HG03064 (cell line): ENCODE results near the gene BZW2.

Experiments used
- ATAC-seq: cut with Tn5 transposase; IDR thresholded peaks from one replicate; pipeline ENCODE4 v1.9.1; 2021; ENCODE audit warnings: low read depth; ENCODE audit not compliant: unreplicated experiment

BZW2 gene

DNA sequence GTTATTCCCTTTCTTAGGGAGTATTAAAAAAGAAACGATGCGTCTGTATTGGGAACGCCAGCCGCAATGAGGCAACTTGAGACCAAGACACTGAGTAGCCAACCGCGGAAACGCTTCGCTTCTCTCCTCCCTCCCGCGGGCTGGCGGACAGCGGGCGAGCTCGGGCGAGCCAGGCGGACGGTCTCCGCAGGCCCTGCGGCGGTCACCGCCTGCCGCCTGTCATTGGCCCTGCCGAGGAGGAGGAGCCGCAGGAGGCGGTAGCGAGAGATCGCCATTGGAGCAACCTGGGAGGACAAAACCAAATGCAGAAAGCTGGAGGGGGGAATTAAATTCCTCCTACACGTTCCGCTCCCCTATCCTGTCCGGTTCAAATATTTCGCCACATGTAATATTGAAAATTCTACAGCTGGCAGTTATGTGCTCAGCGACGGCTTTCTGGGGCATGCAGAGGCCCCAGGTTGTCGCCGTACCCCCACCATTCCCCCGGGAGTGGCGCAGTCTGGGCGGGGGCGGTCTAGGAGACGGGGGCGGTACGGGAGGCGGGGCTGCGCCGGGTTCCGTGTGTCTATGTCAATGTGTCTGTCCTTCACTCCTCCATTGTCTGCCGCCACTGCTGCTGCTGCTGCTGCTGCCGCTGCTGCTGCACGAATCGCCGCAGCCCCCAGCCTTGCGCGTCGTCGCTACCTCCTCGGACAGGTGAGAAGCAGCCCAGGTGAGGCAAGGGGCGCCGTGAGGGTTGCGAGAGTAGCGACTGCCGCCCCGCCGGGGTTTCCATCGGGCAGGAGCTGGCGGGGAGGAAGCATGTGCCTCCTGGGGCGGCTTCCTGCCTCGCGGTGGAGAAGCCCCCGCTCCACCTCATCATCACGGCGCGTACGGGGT, at the start of gene BZW2, which contains the start of gene ANKMY2:
Gene BZW2 (plus strand): TSS at position 589 of the 879 bp plus-strand sequence. CDS start 19,263 bp downstream, outside the sequence.
Gene ANKMY2 (minus strand): TSS at position 162 of the 879 bp plus-strand sequence. CDS start 181 bp downstream, outside the sequence.
- ATAC-seq: peak; percentile 95

DNA sequence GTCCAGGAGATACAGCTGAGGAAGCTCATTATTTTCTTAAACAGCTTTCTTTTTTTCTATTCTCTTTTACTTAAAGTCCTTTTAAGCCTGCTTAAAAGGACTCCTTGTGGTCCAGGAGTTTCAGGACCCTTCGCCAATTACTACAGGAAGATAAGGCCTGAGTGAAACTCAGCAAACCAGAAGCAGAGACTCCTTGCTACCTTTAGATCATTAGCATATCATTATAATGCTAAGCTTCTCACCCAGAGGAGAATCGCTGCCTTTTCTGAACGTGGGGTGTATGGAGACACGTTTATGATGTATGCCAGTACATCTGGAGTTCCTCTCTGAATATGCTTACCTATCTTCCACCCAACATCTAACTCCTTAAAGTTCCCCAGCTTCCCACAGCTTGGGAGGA, 48.0 kb upstream of the BZW2 start:
- ATAC-seq: no peak

DNA sequence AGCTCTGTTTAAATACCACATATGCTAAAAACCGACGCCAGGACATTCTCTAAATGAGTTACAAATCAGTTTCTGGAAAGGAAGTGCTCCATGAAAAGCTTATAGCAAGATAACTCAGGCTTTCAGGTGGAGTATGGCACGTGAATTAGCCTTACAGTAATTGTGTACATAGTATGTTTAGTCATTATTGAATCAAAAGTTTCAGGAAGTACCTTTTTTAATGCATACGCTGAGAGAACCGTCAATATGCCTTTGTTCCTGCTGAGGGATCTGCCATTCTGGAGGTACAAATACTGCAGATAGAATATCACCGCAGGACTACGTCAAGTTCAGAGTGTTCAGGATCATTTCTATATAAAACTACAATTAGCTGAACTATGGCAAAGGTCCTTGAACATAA, 46.1 kb upstream of the BZW2 start:
- ATAC-seq: no peak

DNA sequence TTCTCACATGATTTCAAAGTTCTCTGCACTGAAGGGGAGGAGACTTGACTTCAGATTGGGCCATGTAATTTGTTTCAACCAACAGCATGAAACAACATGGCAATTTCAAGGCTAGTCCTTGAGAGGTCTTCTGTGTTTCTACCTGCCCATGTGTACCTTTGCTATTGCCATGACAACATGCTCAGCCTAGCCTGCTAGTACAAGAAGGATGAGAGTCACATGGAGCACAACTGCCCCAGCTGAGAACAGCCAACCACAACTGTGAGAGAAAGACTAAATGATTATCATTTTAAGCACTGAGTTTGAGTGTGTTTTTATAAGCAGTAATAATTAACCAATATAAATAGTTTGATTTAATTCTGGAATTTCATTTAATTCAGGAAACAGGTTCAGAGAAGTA, 42.3 kb upstream of the BZW2 start:
- ATAC-seq: no peak

DNA sequence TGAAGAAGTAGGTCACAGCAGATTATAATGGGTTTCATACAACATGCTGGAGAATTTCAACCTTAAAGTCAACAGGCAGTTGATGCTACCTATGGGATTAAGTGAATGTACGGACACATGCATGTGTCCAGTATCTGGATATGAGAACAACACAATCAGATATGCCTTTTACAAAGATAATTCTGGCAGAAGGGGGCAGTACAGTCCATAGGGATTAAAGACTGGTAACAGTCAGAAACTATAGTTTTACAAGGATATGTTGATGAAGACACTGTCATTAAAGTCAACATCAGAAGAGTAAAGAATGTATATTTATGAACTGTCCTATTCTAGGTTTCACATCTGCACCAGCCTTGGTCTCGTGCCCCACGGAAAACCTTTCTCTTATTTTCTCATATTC, 41.9 kb upstream of the BZW2 start:
- ATAC-seq: no peak

DNA sequence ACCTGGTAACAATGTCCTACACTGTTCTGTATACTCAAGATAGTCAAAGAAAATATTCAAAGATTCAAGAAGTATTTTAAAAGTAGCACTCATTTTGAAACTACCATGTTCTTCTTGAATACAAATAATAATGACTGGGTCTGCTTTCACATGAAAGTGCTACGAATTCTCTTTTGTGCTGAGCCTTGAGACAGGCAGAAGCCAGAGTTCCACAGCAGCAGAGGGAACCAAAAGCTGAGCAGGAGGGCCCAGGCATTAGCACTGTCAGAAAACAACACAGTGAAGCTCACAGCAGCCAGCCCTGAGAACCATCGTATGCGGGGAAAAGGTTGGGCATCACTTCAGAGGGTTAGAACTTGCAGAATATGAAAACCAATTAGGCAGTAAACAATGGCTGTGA, 39.3 kb upstream of the BZW2 start:
- no peak for ATAC-seq

DNA sequence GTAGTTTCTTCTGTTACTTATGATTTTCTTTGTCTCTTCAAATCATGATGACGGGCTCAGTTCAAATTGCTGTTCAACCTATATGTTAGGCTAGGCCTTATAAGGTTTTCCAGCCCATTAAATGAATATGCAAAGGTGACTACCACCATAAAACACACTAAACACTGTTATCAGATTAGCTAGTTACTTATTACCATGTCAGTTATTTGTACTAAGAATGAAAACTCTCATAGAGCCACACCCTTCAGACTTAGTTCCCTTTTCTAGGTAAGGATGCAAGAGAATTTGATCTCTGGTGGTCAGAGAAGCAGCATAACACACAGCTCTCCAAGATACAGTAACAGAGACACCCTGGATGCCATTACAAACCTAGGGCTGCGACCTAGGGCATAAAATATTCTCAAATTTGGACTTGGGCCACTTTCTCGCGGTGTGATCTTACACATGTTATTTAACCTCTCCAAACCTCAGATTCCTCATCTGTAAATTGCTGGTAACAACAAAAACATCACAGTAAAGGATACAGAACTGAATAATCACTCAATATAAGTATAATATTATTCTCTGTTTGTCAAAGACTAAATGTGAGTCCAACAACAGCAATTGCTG, 36.0 kb upstream of the BZW2 start:
- no peak for ATAC-seq

DNA sequence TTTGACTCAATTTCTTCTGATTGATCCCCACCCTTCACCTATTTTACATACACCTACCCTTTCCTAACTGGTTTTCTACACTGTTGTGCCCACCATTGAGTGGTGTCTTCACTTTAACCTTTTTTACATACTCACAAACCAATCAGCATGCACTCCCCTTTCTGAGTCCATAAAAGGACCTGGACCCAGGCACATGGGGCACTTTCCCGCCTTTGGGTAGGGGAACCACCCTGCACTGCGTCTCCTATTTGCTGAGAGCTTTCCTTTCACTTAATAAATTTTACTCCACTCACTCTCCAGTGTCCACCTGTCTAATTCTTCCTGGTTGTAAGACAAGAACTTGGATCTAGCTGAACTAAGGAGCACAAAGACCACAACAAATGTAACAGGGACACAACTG, 34.3 kb upstream of the BZW2 start:
- ATAC-seq: no peak

DNA sequence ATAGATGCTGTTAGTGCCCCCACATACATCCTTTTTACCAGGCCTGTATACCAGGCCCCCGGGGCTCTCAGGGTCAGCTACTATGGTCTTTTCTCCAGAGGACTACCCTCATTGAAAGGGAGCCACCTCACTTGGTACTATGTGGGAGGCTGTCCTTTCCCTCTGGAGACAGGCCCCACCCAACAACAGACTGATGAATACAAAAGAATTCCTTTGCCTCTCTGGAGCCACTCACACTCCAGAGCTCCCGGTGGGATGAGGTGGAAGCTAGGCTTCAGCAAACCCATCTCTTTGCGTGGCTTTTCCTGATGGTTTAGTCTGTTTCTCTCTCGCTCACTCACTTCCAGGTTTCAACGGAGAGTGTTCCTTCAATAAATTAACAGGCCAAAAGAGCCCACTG, 30.8 kb upstream of the BZW2 start:
- no peak for ATAC-seq

DNA sequence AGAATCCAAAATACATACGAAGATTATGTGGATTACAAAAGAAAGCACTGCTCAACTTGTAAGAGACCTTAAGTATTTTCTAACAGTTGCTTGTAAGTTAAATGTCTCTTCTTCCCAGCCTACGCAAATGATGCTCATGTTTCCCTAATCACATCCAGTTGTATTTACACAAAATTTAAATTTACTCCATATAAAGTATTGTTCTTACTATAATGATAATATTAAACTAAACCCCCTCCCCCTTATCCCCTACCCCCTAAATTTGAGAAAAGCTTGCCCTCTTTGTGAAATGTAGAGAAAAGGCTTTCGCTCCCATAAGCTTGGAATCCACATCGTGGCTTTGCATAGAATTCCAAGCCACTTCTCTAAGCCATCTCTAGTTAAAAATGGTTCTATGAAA, 29.9 kb upstream of the BZW2 start:
- ATAC-seq: no peak

DNA sequence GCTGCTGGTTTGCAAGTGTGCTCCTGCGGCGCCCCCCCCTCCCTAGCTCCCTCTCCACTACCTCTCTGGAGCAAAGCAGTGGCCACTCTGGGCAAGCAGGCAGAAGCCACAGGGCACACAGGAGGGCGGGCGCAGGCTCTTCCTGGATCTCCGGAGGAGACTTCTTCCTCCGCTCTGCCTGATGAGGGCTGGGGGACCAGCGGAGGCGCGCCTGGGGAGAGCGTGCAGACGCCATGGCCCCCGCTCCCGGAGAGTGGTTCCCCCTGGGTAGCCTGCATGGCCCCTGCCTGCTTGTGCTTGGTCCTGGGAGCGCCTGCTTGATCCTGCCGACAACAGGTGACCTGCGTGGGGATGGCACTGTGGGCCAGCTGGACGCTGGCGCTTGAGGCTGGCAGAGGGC, 29.4 kb upstream of the BZW2 start:
- no peak for ATAC-seq

DNA sequence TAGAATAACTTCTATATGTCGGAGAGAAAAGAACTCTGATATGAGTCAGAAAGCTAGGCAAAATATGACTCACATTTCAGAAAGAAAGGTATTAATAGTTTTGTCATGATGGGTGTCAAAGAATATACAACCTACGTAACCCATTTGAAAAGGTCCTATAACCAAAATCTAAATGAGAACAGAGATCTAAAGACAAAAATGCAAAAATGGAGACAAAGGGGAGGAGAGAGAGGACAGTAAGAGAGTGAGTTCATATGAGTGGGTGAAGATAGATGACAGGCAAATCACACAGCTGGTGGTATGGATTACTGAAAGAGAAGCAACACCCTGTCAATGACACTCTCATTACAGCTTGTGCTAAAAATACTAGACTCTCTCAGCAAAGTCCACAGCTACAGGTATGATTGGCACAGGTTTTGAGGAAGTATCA, 26.0 kb upstream of the BZW2 start:
- peak; percentile 78 for ATAC-seq

DNA sequence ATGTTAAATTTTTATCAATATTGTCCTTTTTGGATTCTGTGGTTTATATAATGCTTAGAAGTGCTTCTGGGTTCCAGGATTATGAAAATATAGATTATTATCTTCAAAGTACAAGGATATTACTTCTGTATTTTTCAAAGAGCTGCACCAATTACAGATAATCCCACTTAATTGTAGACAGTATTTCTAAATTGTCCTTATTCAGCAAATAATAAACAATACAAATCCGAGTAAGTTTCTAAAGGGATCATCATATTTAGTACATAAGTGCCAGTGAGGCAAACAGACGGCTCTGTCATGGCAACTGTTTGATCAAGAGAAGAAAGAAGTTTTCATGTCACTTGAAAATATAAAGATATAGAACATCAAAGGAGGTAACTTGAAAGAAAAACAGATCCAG, 19.6 kb upstream of the BZW2 start:
- ATAC-seq: no peak

DNA sequence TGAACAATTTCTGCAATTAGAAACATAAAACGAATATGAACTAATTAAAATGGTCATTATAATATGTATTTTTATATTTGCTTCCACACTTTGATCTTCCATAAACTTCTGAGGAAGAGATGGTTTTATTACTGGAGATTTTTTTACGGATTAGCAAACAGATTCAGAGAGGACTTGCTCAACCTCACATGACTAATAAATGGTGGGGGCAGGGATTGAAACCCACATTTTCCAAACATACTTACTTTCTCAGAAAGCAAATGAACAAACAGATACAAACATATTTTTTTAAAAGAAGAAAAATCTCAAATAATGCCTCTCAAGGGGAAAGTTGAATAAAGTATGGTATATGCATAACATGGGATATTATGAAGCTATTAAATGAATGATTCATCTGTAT, 18.7 kb upstream of the BZW2 start:
- ATAC-seq: no peak

DNA sequence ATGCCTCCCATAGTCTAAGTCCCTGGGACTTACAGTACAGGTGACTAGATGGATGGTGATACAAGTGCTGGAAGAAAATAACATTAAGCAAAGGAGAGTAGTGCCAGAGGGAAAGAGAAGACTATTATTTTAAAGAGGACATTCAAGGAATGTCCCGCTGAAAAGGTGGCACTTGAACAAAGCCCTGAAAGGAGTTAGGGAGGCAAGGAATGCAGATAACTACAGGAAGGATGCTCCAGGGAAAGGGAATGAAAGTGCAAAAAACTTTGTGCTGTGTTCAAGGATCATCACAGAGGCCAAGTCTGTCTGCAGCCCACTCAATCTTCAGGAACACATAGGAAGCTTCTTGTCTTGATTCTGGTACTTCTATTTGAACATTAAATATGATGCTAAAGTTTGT, 15.3 kb upstream of the BZW2 start:
- no peak for ATAC-seq

DNA sequence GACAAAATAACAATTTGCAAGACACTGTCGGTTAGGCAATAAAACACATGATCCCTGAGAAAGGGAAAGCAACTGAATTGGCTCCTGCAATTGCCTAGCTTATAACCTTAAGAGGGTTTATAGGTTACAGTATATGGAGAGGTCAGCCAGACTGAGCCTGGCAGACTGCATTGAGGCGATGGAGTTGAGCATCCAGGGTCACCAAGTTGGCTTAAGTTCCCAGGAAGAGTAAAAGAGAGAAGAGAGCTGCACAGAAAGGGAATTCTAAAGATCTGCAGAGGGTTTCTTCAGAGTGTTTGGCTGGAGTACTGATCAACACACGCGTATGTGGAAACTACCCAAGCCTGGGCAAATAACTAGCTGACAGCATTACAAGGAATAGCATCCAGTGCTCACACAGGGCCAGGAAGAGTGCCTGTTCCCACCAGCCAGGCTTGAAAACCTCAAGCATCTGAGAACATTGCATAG, 11.7 kb upstream of the BZW2 start:
- ATAC-seq: no peak

DNA sequence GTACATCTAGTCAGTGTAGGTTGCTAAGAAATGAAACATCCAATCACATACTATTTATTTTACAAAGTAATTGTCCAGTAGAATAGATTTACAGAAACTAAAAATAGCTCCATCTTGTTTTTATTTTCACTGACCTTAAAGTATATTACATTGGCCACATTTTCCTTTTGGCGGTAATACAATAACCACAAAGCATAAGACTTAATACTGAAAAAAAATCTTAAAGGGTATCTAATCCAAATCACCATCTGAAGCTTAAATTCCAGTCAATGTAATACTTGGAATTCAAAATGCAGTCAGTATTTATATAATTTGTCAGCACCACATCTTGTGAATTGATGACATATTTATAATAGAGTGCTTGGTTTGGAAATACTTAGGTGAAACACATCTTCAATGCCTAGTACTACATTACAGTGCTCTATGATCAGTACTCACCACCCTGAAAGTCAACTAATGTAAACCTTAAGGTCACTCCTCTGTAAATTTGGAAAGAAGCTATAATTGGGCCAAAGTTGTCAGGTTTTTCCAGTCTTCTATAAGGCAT, 9.4 kb upstream of the BZW2 start:
- no peak for ATAC-seq

DNA sequence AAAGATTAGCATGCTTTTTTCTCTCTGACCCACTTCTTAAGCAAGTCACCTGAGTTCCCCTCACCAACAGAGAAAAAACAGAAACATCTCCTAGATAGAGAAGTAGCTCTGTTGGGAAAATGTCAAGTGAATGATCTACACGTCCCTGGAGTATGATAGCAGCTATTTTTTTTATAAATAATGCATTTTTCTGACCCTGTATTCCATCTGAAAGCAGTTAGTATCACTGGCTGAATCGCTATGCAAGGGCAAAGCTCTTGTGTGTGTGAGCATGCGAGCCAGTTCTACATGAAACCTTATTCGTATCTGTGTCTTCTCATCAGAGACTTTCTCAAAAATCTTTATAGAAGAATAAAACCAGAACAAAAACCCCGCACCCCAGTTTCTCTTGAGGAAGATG, 8.6 kb upstream of the BZW2 start:
- no peak for ATAC-seq

DNA sequence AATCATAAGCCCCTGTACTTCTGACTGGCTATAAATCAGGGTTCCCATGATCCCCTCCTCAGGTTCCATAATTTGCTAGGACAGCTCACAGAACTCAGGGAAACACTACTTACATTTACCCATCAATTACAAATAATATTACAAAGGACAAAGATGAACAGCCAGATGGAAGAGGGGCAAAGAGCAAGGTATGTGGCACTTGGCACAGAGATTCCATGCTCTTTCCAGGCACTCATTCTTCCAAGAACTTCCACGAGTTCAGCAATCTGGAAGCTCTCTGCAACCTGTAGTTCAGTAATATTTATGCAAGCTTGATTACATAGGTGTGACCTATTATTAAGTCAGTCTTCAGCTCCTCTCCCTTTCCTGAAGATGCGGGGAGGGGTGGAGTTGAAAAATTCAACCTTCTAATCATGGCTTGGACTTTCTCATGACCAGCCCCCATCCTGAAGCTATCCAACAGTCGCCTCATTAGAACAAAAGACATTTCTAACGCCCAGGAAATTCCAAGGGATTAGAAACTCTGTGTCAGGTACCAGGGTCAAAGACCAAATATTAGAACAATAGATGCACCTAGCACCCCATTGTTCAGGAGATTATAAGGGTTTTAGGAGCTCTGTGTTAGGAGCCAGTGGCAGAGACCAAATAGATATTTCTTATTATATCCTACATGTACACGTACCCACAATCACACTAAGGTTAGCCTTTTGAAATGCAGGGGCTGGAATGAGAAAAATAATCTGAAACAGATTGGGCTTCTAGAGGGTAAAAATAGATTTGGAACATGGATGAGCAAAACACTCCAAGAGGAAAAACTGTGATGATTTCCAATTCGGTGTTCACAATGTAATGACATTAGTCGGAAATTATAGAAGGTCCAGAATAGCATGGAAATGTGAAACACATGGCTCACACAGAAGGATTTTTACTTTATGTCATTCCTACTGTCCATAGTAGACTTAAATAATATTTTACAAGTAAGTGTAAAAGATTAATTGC, 7.4 kb upstream of the BZW2 start:
- ATAC-seq: no peak

DNA sequence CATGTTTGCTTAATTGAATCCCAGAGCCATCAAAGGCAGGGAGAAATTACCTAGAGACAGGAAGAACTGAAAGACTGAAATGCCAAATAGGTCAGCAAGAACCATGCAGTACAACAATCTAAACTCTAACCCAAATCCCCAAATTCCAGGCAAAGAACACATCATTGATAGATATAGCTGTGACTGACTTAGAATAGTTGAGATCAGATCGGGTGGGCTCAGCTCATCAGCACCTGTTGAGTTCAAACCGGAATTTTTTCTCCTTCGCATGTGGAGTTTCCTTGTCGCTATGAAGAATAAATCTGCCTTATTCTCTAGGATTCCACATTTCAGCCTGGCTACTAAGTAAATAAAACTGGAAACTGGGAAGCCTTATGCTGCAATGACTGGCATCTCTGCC, 1.8 kb upstream of the BZW2 start:
- no peak for ATAC-seq
